Activated CD4-positive, alpha-beta T cell treated with anti-CD3 and anti-CD28 coated beads, Interleukin-2, amount 10 ng/mL, durations not matched to agents 7 days and 5 days (primary cell): Measurements from ENCODE around the gene PCNX1. TPM values are rescaled to one million over a fixed set of nuclear protein-coding genes. Genes with fewer than 3 reads are reported as not detected.

Experiments
- CTCF ChIA-PET: fragments of 350-600 bp; sonication (Branson Sonifier 250); formaldehyde crosslinking; loops from one replicate; lab custom pipeline; 2021; ENCODE audit warnings: antibody characterized with exemption; lab: Charles Lee
- POLR2A ChIA-PET: fragments of 350-600 bp; sonication (Branson Sonifier 250); formaldehyde crosslinking; loops from one replicate; lab custom pipeline; 2021; ENCODE audit warnings: antibody characterized with exemption; lab: Charles Lee
- DNase-seq: peaks from one replicate; pipeline ENCODE4 v3.0.0-alpha.2; 2020
- H3K27ac Mint-ChIP-seq: one replicate; pipeline ENCODE4 v1.8.0; 2021; ENCODE audit warnings: mild to moderate bottlenecking, moderate library complexity, mixed read lengths
- H3K27me3 Mint-ChIP-seq: one replicate; pipeline ENCODE4 v1.8.0; 2021; ENCODE audit warnings: mixed read lengths
- H3K36me3 Mint-ChIP-seq: one replicate; pipeline ENCODE4 v1.8.0; 2021; ENCODE audit warnings: low read depth, mixed read lengths
- H3K4me1 Mint-ChIP-seq: one replicate; pipeline ENCODE4 v1.8.0; 2021; ENCODE audit warnings: mixed read lengths
- H3K4me3 Mint-ChIP-seq: one replicate; pipeline ENCODE4 v1.8.0; 2021; ENCODE audit warnings: mild to moderate bottlenecking, moderate library complexity, mixed read lengths
- H3K9me3 Mint-ChIP-seq: one replicate; pipeline ENCODE4 v1.8.0; 2021; ENCODE audit warnings: mixed read lengths
- total RNA-seq, 2 experiments: library from RNA; stranded (reverse); gene quantifications; one replicate each; pipeline ENCODE4 v1.2.3, GENCODE V29; 2021

The PCNX1 gene
- total RNA-seq, 2 experiments from 2014 or later = 56.6 to 72.1 TPM

- Mint-ChIP-seq H3K27me3 (no peaks in the 10 kb centered on the region), H3K4me3 (no peak overlapping the region), H3K9me3 (no peaks in the 10 kb centered on the region), H3K4me1 (peaks cover 34% of the 10 kb centered on the region), H3K36me3 (peaks cover 35% of the 10 kb centered on the region), H3K27ac (peak overlapping the region; percentile 86)
- no peak for DNase-seq
- ChIA-PET CTCF (no interaction called here), POLR2A (interaction anchor here (1.0 kb wide), 1 partner anchor 27 kb away, joined by 3 read pairs; no protein-coding TSS in a partner anchor)
Observed at GRCh38 chr14:70981000-70981952, 74.0 kb downstream of the PCNX1 start.

GRCh38 chr14:70982200-70982599, 74.9 kb downstream of the PCNX1 start:
- Mint-ChIP-seq H3K27ac (peak overlapping the region; percentile 6), H3K9me3 (no peaks in the 10 kb centered on the region), H3K36me3 (peaks cover 27% of the 10 kb centered on the region), H3K27me3 (no peaks in the 10 kb centered on the region), H3K4me1 (peaks cover 37% of the 10 kb centered on the region), H3K4me3 (no peak overlapping the region)
- no peak for DNase-seq
- ChIA-PET CTCF (interaction anchor here (1.1 kb wide), 1 partner anchor 97 kb away, joined by 3 read pairs; no protein-coding TSS in a partner anchor), POLR2A (interaction anchor here (0.6 kb wide), 1 partner anchor 89 kb away, joined by 3 read pairs; no protein-coding TSS in a partner anchor)

GRCh38 chr14:70987041-70987440, 79.8 kb downstream of the PCNX1 start:
- Mint-ChIP-seq H3K4me1 (peaks cover 24% of the 10 kb centered on the region), H3K36me3 (peaks cover 17% of the 10 kb centered on the region), H3K27me3 (no peaks in the 10 kb centered on the region), H3K9me3 (no peaks in the 10 kb centered on the region), H3K4me3 (no peak overlapping the region), H3K27ac (no peak overlapping the region)
- ChIA-PET POLR2A (no interaction called here), CTCF (interaction anchor here (1.6 kb wide), 1 partner anchor 10 kb away, joined by 3 read pairs; no protein-coding TSS in a partner anchor)
- DNase-seq = no peak

- no peak for DNase-seq
Observed at GRCh38 chr14:70988452-70988851, 81.2 kb downstream of the PCNX1 start.

GRCh38 chr14:70993931-70994330, 86.7 kb downstream of the PCNX1 start:
- H3K4me3 Mint-ChIP-seq = no peak overlapping the region
- no peaks in the 10 kb centered on the region for H3K9me3 Mint-ChIP-seq
- H3K36me3 Mint-ChIP-seq = peaks cover 27% of the 10 kb centered on the region
- H3K27ac Mint-ChIP-seq = no peak overlapping the region
- H3K27me3 Mint-ChIP-seq = no peaks in the 10 kb centered on the region
- H3K4me1 Mint-ChIP-seq = peaks cover 24% of the 10 kb centered on the region
- no peak for DNase-seq
- POLR2A ChIA-PET = no interaction called here
- CTCF ChIA-PET = no interaction called here

More at GRCh38 chr14:70988452-70988851, 81.2 kb downstream of the PCNX1 start:
- H3K27me3 Mint-ChIP-seq = no peaks in the 10 kb centered on the region
- H3K27ac Mint-ChIP-seq = peak overlapping the region; percentile 37
- ChIA-PET CTCF (interaction anchor here (0.6 kb wide), 2 partner anchors 29 to 558 kb away, joined by 3 to 4 read pairs; no protein-coding TSS in a partner anchor), POLR2A (no interaction called here)
- peak overlapping the region; percentile 36 for H3K4me3 Mint-ChIP-seq
- peaks cover 16% of the 10 kb centered on the region for H3K4me1 Mint-ChIP-seq
- H3K36me3 Mint-ChIP-seq = peaks cover 15% of the 10 kb centered on the region
- H3K9me3 Mint-ChIP-seq = no peaks in the 10 kb centered on the region

- ChIA-PET POLR2A (no interaction called here), CTCF (interaction anchor here (1.0 kb wide), 1 partner anchor 40 kb away, joined by 4 read pairs; no protein-coding TSS in a partner anchor)
- H3K9me3 Mint-ChIP-seq = no peaks in the 10 kb centered on the region
- no peak overlapping the region for H3K4me3 Mint-ChIP-seq
- no peaks in the 10 kb centered on the region for H3K27me3 Mint-ChIP-seq
- no peak for DNase-seq
- H3K36me3 Mint-ChIP-seq = peaks cover 27% of the 10 kb centered on the region
- no peak overlapping the region for H3K27ac Mint-ChIP-seq
- peaks cover 34% of the 10 kb centered on the region for H3K4me1 Mint-ChIP-seq
Observed at GRCh38 chr14:70995211-70995610, 88.0 kb downstream of the PCNX1 start.

- CTCF ChIA-PET = no interaction called here
- POLR2A ChIA-PET = no interaction called here
- Mint-ChIP-seq H3K36me3 (peaks cover 25% of the 10 kb centered on the region), H3K9me3 (no peaks in the 10 kb centered on the region), H3K27ac (no peak overlapping the region), H3K4me1 (peaks cover 32% of the 10 kb centered on the region), H3K4me3 (no peak overlapping the region), H3K27me3 (no peaks in the 10 kb centered on the region)
- no peak for DNase-seq
Observed at GRCh38 chr14:70995671-70996070, 88.4 kb downstream of the PCNX1 start.

- H3K36me3 Mint-ChIP-seq = peaks cover 43% of the 10 kb centered on the region
Observed at GRCh38 chr14:70999117-70999516, 91.9 kb downstream of the PCNX1 start.

GRCh38 chr14:71000091-71000490, 92.8 kb downstream of the PCNX1 start:
- no peak overlapping the region for H3K4me3 Mint-ChIP-seq
- H3K36me3 Mint-ChIP-seq = peaks cover 47% of the 10 kb centered on the region
- no peak for DNase-seq
- peak overlapping the region; percentile 69 for H3K27ac Mint-ChIP-seq
- ChIA-PET POLR2A (interaction anchor here (0.6 kb wide), 1 partner anchor 55 kb away, joined by 3 read pairs; no protein-coding TSS in a partner anchor), CTCF (interaction anchor here (1.3 kb wide), 1 partner anchor 22 kb away, joined by 3 read pairs; no protein-coding TSS in a partner anchor)
- no peaks in the 10 kb centered on the region for H3K9me3 Mint-ChIP-seq
- H3K4me1 Mint-ChIP-seq = peaks cover 46% of the 10 kb centered on the region
- H3K27me3 Mint-ChIP-seq = no peaks in the 10 kb centered on the region

More at GRCh38 chr14:70999117-70999516, 91.9 kb downstream of the PCNX1 start:
- Mint-ChIP-seq H3K4me1 (peaks cover 42% of the 10 kb centered on the region), H3K4me3 (peak overlapping the region; percentile 15), H3K9me3 (no peaks in the 10 kb centered on the region), H3K27ac (peak overlapping the region; percentile 69), H3K27me3 (no peaks in the 10 kb centered on the region)
- CTCF ChIA-PET = interaction anchor here (0.6 to 1.3 kb wide), 4 partner anchors 16 to 530 kb away, joined by 3 to 4 read pairs (median 4); no protein-coding TSS in a partner anchor
- POLR2A ChIA-PET = no interaction called here
- no peak for DNase-seq

- POLR2A ChIA-PET = no interaction called here
- peaks cover 36% of the 10 kb centered on the region for H3K36me3 Mint-ChIP-seq
- CTCF ChIA-PET = no interaction called here
- no peaks in the 10 kb centered on the region for H3K9me3 Mint-ChIP-seq
- H3K27ac Mint-ChIP-seq = no peak overlapping the region
- DNase-seq = no peak
- no peak overlapping the region for H3K4me3 Mint-ChIP-seq
- H3K4me1 Mint-ChIP-seq = peaks cover 39% of the 10 kb centered on the region
- no peaks in the 10 kb centered on the region for H3K27me3 Mint-ChIP-seq
Observed at GRCh38 chr14:71001742-71002141, 94.5 kb downstream of the PCNX1 start.

- no peak overlapping the region for H3K27ac Mint-ChIP-seq
- CTCF ChIA-PET = no interaction called here
Observed at GRCh38 chr14:71003156-71003555, 95.9 kb downstream of the PCNX1 start.

GRCh38 chr14:71004481-71004880, 97.2 kb downstream of the PCNX1 start:
- Mint-ChIP-seq H3K27me3 (no peaks in the 10 kb centered on the region), H3K4me3 (no peak overlapping the region), H3K36me3 (peaks cover 30% of the 10 kb centered on the region), H3K9me3 (no peaks in the 10 kb centered on the region), H3K4me1 (peaks cover 19% of the 10 kb centered on the region), H3K27ac (no peak overlapping the region)
- POLR2A ChIA-PET = no interaction called here
- CTCF ChIA-PET = no interaction called here
- no peak for DNase-seq

More at GRCh38 chr14:71003156-71003555, 95.9 kb downstream of the PCNX1 start:
- no peak overlapping the region for H3K4me3 Mint-ChIP-seq
- peaks cover 27% of the 10 kb centered on the region for H3K36me3 Mint-ChIP-seq
- peaks cover 29% of the 10 kb centered on the region for H3K4me1 Mint-ChIP-seq
- POLR2A ChIA-PET = no interaction called here
- no peaks in the 10 kb centered on the region for H3K27me3 Mint-ChIP-seq
- no peaks in the 10 kb centered on the region for H3K9me3 Mint-ChIP-seq
- DNase-seq = no peak

GRCh38 chr14:71005076-71005475, 97.8 kb downstream of the PCNX1 start:
- peaks cover 30% of the 10 kb centered on the region for H3K36me3 Mint-ChIP-seq
- no peak overlapping the region for H3K27ac Mint-ChIP-seq
- H3K27me3 Mint-ChIP-seq = no peaks in the 10 kb centered on the region
- H3K4me3 Mint-ChIP-seq = no peak overlapping the region
- H3K9me3 Mint-ChIP-seq = no peaks in the 10 kb centered on the region
- no peak for DNase-seq
- H3K4me1 Mint-ChIP-seq = peaks cover 15% of the 10 kb centered on the region
- CTCF ChIA-PET = no interaction called here
- POLR2A ChIA-PET = no interaction called here
